NCI-H2227 (cell line): ENCODE data around the gene FARS2.

Experiments used
- DNase-seq: peaks from one replicate; lab custom pipeline; 2025; ENCODE audit not compliant: unreplicated experiment; lab: John Stamatoyannopoulos, UW

FARS2 gene

DNA sequence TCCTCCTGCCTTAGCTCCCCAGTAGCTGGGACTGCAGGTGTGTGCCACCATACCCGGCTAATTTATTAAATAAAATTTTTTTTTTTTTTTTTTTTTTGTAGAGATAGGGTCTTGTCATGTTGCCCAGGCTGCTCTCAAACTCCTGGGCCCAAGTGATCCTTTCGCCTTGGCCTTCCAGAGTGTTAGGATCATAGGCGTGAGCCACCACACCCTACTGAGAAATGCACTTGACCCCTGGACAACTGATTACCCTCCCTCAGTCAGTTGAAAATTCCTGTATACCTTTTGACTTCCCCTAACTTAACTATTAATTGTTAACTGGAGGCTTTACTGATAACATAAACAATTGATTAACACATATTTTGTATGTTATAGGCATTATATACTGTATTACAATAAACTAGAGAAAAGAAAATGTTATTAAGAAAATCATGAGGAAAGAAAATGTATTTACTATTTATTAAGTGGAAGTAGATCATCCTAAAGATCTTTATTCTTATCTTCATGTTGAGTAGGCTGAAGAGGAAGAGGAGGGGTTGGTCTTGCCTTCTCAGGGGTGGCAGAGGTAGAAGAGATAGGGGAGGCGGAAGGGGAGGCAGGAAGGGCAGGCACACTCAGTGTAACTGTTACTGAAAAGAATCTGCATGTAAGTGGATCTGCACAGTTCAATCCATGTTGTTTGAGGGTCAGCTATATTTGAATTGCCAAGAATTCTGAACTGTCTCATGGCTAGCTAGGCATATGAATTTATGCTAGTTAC is 104.3 kb downstream of the FARS2 start:
- no peak for DNase-seq

DNA sequence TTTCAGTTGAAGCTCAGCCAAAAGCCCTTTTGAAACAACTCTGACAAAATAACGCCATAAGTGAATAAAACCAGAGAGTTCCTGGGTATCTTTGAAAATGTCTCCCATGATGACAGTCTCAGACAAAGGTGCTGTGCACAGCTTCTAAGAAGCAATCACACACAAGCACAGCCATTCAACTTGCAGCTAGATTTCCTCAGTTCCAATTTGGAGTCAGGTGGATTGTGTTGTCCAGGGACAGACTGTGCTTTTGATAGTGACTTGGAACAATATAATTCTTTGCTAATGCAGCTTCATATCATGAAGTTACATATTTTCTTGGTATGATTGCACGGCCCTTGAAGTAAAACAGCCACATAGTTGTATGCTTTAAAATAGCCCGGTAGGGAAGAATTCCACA is 105.6 kb downstream of the FARS2 start:
- DNase-seq = no peak

DNA sequence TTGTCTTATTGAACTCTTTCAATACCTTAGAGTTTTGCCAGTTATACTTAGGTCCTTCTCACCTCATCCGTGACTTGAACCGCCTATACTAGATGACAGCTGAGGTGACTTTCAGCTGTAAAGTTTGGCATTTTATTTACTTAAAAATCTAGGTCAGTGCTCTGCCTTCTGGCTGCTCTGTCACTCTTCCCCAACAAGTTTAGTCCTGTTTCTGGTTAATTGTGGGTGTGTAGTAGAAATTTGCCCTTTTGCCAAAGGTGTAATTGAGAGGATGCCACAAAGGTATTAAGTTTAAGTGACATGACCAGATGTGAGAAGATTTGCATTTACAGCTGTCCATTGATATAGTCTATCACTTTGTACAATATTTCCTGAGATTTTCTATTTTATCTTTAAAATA is 106.2 kb downstream of the FARS2 start:
- no peak for DNase-seq

DNA sequence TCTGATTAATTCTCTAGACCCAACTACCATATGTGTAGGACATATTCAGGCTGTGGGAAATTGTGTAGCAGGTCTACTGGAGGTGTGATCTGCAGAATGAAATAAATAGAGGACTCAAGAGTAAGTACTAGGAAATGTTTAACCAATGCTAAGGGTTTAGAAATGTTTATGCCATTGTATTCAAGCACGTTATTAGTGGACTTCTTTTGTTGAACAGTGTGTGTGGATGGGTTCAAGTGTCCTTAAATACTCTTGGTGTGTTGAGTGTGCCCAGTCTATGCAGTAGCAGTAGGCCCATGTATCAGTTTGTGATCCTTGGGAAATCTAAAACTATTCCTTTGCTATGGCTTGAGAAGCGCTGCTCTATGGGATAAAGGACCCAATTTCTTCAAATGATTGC is 112.1 kb downstream of the FARS2 start:
- no peak for DNase-seq

DNA sequence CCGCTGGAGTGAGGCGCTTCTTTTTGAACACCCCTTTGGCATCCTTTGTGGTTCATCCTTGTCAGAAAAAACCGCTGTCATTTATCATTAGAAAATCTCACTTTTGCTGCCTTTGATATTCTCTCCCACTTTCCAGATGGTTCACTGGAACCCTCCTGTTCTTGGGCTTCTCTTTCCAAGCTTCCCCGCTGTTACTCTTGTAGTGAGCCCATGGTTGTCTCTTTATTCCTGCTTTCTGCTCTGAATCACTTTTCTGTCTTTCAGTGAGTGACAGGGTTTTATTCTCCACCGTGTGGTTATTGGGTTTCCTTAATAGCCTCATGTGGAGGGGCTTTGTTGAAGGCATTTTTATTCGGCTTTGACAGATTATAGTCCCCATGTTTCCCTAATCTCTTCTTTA is 117.0 kb downstream of the FARS2 start:
- DNase-seq = no peak

DNA sequence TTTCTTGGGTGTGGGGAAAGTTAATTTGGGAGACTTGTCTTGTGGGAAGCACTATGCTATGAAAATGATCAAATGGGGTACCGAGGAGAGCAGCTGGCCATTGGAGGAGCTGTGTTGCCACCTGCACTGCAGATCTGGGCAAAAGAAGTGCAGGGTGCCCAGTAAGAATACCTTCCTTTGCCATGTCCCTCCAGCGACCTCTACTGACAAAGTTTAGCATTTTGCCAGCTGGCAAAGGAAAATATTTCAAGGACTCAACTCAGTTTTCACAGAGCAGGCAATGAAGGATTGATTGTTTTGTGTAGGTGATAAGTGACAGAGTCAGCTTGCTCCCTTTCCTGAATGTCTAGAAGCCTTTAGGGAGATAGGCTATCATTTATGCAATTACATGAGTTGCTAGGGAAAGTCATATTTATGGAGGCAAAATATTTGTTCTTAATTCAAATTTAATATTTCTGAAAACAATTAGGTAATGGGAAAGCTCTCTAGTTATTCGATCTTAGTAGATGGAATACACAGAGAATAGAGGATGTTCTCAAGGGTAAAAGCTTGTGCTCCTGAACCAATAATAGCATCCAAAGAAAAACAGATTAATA is 118.4 kb downstream of the FARS2 start:
- no peak for DNase-seq

DNA sequence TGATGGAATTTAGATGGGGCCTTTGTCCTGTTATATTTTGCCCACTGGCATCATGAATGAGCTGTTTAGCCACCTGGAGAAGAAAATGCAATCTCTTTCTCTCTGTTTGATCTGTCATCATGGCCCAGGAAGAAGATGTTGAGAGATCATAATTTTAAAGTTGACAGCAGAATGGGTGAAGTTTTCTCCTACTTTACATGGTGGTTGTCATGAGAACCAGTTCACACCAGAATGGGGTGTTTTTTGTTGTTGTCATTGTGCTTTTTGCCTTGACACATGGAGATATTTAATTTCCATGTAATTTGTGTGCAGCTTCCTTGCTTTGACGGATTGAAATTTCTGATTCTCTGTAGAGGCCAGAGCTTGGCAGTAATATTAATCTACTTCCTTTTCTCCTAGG is 122.5 kb downstream of the FARS2 start:
- no peak for DNase-seq

DNA sequence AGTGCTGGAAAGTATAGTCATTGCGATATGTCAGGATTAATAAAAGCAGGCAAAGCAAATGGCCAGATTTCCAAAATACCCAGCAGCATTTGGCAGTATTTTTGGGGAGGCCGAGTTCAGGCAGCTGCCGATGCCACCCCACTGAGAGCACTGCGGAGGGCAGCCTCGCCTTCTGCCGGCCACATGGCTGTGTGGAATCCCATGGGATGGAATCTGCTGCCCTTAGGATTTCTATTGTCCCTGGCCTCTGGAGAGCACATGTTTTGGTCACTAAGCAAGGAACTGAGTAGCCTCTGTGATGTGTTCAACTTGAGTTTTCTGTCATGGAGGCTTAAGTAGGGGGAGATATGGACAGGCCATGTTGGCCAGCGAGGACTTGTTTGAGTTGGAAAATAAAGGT is 123.0 kb downstream of the FARS2 start:
- DNase-seq = no peak

DNA sequence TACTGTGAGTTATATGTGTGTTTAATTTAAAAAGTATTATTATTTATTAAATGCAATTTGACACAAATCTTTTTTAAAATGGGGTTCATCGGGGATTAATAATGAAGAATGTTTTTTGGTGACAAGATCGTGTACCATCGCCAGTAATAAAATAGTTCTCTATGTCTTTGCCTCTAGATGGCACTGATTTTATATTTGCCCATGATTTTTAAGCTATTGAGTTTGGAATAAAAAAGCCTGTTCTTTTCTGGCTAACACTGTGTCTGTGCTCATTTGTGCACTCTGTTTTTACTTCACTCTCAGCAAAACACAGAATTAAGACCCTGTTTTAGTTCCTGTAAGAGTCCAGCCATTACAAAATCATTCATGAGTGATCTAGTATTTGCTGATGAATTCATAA is 127.0 kb downstream of the FARS2 start:
- DNase-seq = no peak

DNA sequence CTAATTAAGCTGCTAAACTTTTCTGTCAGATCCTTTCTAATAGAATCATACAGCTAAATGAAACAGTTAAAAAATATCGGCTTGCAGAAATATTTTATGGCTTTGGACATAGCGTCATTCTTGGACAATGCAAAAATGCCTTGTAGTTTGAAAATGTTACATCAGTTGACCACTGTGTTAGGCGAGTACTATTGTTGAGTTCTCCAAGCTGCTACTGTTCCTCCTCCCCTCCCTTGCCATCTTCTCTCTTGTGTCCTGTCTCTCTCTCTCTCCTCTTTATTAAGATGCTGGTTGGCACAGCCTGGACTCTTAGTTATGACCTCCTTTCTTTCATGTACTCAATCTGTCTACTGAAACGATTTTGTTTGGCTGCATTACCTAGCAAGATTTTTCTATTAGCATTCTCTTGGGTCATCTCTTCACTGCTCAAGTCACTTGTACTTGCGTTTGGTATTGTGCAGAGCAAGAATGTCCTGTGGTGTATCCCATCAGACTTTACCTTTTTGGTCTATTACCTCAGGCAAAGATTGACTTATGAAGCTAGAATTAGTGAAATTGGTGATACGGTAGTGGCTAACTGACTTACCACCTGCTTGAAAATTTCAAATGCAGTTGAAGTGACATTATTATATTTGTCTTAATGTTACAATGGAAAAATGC is 127.9 kb downstream of the FARS2 start:
- DNase-seq = no peak

DNA sequence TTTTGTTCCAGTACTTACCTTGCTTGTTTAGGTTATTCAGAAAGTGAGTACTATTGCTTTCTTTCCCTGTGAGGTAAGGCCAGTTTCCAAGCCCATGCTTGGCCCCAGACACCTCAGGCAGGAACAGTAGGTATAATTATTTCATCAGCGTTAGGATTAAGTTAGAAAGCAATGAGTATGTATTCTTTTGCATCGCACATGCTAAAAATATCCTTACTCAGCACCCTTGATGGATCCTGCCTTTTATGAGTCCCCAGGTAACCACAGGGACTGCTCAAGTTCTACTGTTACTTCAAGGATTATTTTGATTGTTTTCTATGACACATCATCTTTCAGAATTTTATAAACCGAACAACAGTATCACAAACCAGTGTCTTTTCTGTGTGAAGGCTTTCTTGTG is 128.9 kb downstream of the FARS2 start:
- DNase-seq = no peak

DNA sequence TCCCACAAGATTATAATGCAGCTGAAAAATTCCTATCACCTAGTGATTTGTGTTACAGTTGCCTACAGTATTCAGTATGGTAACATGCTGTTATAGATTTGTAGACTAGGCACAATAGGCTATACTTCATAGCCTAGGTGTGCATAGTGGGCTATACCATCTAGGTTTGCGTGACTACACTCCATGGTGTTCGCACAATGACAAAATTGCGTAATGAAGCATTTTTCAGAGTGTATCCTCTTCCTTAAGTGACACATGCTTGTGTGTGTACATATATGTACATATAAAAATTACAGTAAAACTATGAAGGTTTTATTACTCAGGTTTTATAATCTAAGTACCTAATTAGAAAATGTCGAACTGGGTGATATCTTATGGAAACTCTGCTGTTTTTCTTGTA is 133.0 kb downstream of the FARS2 start:
- DNase-seq = no peak

DNA sequence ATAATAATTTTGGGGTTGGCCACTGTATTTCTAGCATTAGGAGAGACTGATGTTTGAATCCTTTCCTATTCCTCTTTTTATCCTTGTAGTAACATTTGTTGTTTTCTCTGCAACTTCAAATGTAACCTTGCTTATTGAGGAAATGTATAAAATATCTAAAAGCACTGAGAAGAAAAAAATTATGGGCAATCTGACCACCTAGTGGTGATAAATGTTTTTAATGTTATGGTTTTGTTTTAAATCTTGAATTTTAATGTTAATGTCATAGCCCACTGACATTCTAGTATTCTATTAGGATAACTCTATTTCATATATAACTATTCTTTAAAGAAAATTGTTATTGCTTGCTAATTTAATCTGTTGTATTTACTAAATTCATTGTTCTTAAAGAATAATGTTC is 134.4 kb downstream of the FARS2 start:
- DNase-seq = no peak

DNA sequence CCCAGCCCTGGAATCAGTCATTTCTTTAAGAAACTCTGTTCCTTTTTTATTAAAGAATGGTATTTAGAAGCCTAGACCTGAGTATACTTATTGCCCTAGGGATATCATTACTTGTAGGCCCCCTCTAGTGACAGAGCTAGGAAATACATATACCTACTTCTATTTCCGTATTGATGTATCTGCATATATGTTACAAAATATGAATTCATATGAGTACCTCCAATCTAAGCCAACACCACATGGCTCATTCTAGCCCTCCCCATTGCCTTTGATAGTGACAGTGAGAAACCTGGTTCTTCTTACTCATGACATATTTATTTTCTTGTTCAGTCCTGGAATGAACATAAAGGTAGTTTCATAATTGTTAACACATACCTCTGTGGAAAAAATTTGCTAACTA is 137.2 kb downstream of the FARS2 start:
- DNase-seq = peak; percentile 34

DNA sequence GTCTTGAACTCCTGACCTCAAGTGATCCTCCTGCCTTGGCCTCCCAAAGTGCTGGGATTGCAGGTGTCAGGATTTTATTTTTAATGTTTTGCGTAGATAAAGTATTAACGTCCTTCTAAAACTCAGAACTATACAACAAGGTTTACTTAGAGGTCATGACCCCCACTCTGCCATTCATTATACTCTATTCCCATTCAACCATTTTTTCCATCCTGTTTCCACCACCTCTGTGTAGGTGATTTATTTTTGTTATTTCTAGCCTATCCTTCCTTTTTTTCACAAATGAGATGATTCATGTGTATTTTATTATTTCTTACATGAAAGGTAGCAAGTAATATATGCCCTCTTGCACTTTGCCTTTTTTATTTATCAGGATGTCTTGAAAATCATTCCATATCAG is 138.1 kb downstream of the FARS2 start:
- no peak for DNase-seq

DNA sequence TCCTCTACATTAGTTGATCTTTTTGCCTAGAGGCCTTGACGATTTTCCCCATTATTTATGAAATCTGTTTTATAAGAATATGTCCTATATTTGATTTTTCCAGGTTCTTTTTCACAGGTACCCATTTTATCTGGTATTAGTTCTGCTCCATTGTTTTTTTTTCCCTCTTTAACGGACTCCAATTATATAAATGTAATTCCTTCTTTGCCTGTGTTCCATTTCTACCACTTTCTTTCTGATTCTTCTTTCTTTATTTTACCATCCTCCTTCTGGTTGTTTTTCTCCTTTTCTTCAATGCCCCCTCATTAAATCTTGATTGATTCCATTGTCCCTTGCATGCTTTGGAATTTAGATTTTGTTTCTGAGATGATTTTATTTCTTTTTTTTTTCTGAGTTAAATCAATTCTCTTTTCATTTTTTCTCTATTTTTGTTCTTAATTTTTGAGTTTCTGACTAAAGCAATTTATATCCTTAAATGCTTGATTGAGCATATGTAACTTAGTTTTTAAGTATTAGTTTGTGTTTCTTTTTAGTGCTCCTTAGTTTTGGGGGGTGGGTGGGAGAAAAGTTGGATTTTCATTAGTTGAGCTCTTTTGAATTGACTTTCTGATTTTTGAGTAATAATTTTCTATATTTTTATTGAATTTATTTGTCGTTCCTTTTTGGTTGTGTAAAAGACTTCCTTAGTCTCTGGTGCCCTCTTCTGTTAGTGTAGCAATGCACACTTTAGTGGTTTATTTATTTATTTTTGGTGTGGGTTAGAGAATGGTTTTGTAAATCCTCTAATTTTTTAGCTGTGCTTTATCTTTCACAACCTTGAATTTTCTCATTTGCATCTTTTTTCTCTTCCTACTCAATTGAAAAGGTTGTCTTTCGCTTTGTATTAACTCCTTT is 140.8 kb downstream of the FARS2 start:
- peak; percentile 4 for DNase-seq

DNA sequence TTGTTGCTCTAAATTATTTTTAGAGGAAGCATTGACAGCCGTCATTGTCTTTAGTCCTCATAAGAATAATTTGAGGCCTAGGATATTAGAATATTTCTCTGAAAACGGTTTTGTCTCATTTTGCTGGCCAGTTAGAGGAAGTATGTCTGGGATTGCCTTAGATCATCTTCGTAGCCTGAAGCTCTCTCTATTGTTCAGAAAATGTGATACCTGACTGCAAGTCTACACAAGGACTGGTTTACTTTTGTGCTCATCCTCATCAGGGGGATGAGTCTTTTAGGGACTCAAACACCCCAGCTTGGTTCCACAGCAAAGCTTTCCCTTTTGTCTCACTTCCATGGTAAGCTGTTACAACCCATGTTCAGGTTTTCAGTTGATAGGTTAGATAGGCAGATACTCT is 141.8 kb downstream of the FARS2 start:
- no peak for DNase-seq

DNA sequence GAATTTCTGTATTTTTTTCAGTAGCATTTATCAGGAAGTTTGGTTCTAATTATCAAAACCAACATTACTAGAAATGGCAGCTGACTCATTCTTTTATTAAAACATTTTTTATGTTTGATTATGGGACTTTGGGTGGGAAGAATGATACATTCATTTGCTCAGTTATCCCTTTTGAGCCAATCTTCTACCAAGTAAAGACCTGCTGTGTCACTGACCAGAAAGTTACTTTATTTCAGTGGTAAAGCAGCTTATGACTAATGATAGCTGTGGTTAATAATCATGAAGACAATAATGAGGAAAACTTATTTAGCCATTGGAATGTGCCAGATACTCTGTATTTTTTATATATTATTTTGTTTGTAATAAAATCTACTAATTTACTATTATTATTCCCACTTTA is 142.3 kb downstream of the FARS2 start:
- no peak for DNase-seq

DNA sequence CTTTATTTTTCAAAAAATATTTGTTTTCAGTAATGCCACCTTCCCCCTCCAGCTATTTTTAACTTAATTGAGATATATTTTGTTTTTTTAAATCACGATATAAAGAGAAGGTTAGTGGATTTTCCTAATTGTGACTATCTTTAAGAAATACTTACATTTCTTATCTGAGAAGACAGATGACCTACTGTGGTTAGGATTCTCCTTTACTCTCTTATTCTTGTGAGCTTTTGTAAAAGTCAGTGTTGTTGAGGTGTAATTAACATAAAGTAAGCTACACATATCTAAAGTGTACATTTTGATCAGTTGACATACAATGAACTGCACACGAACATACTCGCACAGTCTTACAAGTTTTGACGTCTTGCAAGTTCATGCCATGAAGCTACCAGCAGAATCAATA is 144.7 kb downstream of the FARS2 start:
- DNase-seq = no peak

DNA sequence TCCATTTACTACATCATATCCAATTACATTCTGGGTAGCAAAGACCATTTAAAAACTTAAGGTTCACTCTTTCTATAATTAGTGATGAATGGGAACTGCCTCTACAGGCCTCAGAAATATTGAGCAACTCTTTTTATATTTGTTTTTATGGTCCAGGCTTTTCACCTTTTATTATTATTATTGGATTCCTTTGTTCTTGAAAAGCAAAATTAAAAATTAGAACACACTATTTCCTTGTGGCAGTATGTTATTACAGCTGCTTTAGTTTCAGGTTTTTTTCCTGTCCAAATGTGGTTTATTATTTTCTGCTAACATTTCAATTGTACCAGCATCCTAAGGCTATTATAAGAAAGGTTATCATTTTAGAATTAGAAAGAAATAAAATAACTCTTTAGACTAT is 150.1 kb downstream of the FARS2 start:
- no peak for DNase-seq

DNA sequence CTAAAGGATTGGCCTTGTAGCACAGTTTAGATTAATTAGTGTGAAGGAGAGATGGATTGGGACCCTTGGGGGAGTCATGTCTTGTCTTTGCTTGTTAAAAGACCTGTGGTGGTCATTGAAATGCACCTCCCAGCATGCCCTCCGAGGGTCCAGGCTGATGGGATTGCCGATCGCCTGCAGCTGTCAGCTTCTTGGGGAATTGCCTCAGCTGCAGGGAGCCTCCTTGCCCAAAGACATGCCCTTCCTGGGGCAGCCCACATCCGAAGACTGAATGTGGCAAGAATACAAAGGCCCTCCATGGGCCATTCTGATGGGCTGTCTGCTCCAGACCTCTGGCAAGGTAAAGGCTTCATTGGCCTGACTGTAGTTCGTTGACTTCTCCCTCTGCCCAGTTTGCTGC is 150.7 kb downstream of the FARS2 start:
- no peak for DNase-seq

DNA sequence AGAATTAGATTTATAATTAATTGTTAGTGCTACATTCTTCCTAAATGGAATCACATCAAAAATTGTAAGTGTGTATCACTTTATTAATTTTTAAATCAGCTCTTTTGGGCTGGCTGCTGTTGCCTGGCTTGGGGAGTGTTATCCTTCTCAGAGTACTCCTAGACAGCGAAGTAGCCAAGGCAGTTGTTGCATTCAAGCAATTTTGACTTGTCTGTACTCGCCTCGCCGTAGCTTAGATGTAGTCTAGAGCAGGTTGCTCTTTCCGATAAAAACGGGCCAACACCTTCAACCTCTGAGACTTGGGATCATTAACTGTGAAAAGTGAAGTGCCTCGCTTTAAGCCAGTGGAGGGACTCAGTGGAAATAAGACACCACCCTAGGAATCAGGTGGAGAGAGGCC is 151.3 kb downstream of the FARS2 start:
- DNase-seq = no peak
